ENCODE measurements around the gene TCTN3. TPM values are rescaled to one million over a fixed set of nuclear protein-coding genes. Genes with fewer than 3 reads are reported as not detected.
"Not testable (repeated sequence)": the region's sequence is repeated elsewhere in the genome, so short reads cannot be mapped to it uniquely, and the experiment has no call there.

TCTN3 gene
- total and polyA plus RNA-seq, 2 of the 4 experiments (the other 2 are of a cell fraction): 26.9 to 35.1 TPM

- H3K56ac ChIP-seq (ENCODE audit: extremely low read depth, insufficient read depth, low read length); H3K4ac ChIP-seq (ENCODE audit: low read depth, low read length); H2AK5ac ChIP-seq (ENCODE audit: low read depth, low read length); H3K27ac ChIP-seq (ENCODE audit: insufficient read depth, low read length); H3K27me3 ChIP-seq (ENCODE audit: control insufficient read depth, insufficient read depth, low read length); H3K4me2 ChIP-seq (ENCODE audit: low read depth, low read length); ATAC-seq (ENCODE audit: low read depth); POLR2A ChIA-PET (ENCODE audit: unreplicated experiment); H4K91ac ChIP-seq (ENCODE audit: insufficient read depth, low read depth, low read length); H4K5ac ChIP-seq (ENCODE audit: low read depth, low read length); BruUV-seq (replicated peaks); H2BK15ac ChIP-seq (ENCODE audit: low read depth, low read length); H3K9me3 ChIP-seq (ENCODE audit: control insufficient read depth, insufficient read depth, low read length); H2AFZ ChIP-seq (replicated peaks; ENCODE audit: low read length, poor library complexity); H3K4me3 ChIP-seq (ENCODE audit: insufficient read depth, low read depth, low read length); H2AK9ac ChIP-seq (replicated peaks; ENCODE audit: low read depth, low read length, poor library complexity); H3K14ac ChIP-seq (replicated peaks; ENCODE audit: low read depth, low read length); H3K79me1 ChIP-seq (ENCODE audit: low read depth in 1 of 2, low read length in 2 of 2); H3K18ac ChIP-seq (ENCODE audit: low read depth, low read length); H3K9me1 ChIP-seq (ENCODE audit: insufficient read depth, low read length); H4K20me1 ChIP-seq (ENCODE audit: insufficient read depth, low read length); H2BK120ac ChIP-seq (ENCODE audit: low read depth, low read length); dilution Hi-C loops (cut with HindIII; ENCODE audit: low sequenced_read_pairs, unreplicated experiment); H3K4me1 ChIP-seq (ENCODE audit: control insufficient read depth, insufficient read depth, low read length); H2BK20ac ChIP-seq (ENCODE audit: low read depth, low read length); H3K23ac ChIP-seq (ENCODE audit: low read depth, low read length); H3K9ac ChIP-seq (ENCODE audit: low read depth, low read length); in situ Hi-C loops (cut with MboI; ENCODE audit: low sequenced_read_pairs); DNase-seq; CTCF ChIA-PET; intact Hi-C loops (cut with micrococcal nuclease); H4K8ac ChIP-seq (ENCODE audit: low read depth in 2 of 2, low read length in 2 of 2); H3K36me3 ChIP-seq (ENCODE audit: control insufficient read depth, insufficient read depth, low read length); H2BK5ac ChIP-seq (ENCODE audit: low read depth, low read length, poor library complexity, severe bottlenecking): not testable (repeated sequence)
- WGBS, 2 experiments (ENCODE audit: extremely low coverage in 2 of 2, insufficient read length in 1 of 2): no CpG with 5 or more reads among the region's 6 CpGs
These were observed 39.2 kb upstream of the TCTN3 start for GRCh38 chr10:95732907-95733306.
